SIG-M5 (cell line): ENCODE data around the gene PLEKHG1.

Experiments
- DNase-seq: peaks from one replicate; lab custom pipeline; 2025; lab: John Stamatoyannopoulos, UW

PLEKHG1 gene

DNA sequence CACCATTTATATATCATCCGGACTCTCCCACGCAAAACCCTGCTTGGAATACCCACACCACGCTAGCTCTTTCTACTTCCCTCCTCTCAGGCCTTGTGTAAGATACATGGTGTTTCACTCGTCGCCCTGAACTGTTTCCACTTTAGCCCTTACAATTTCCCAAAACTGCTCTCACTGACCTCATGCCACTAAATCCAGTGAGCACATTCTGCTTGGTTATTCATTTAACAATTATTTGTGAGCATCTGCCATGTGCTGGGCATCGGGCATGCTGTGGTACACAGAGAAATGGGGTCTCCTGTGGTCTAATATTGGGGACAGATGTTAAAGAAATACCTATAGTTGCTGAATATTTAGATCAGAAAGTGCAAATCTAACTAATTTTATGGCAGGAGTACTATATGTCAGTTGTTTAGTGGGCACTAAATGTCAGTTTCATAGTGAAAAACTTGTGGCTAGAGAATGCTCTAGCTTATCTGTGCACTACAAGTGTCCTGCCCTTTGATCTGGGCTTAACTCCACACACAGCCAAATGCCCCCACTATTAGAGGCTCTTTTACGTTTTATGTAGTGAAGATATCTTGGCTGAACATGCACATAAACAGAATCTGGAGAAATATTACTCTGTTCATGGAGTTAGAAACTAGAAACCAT lies 41.0 kb downstream of the PLEKHG1 start:
- DNase-seq: no peak

DNA sequence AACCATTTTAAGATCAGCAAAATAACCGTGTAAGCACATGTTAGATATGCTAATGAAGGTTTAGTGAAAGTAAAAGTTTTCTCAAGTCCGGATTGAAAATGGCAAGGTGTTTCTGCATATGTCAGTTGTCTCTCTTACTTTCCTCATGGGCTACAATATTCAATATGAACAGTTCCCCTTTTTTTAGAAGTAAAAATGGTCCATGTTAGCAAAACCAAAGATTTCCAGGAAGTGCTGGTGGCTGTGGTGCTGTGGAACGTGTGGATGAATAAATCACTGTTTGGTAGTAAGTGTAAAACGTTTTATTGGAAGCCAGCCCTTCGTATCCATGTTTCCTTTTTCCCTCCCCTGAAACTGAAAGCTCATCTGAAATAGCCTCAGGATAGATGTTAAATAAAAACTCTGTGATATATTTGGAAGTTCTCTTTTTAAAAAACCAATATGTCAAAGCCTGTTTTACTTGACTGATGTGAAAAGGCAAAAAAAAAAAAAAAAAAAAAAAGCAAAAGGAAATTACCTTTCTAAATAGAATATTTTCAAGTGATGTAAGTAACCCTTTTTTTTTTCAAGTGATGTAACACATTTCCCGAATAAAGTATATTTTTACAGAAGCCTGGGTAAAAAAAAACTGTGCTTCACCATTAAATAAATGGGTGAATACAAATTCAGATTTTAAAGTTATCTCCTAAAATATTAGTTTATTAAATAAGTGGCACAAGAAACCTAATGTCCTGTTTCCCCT lies 41.9 kb downstream of the PLEKHG1 start:
- no peak for DNase-seq

DNA sequence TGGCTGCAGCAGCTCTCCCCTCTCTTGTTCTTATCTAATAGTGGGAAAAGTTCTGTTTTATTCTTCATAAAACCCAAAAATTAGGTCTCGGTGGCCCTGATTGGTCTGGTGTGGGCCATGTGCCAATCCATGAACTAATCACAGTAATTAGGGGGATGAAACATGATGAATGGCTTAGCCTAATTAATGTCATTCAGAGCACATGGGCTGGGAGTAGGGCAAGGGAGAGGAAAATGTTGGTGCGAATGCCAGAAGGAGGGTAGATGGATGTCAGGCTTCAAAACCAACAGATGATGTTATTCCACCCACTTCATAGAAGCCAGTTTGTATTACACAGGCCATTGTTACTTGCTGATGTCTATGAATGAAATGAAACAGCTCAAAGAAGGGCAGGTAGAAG lies 46.5 kb downstream of the PLEKHG1 start:
- DNase-seq: no peak

DNA sequence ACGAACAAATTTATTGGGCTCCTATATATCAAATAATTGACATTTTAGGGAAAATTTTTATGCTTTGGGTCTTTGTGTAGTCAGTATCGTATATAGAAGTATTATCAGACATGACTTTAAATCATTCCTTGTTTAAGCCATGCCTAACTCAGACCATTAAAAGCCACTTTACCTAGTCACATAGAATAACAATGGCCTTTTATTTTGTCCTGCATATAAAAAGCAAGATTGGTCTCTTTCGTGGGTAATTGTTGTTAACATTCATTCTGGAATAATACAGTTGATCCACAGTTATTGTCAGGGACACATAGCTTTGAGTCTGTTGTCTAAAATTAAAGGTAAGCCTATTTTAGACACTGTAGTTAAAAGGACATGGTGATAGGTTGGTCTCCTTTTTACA lies 47.4 kb downstream of the PLEKHG1 start:
- DNase-seq: no peak
